GM23338 (cell line): ENCODE data around the gene CSNK1A1.

ENCODE experiments used
- CREB1 ChIP-seq: fragments of 250-450 bp; sonication (Bioruptor Pico); IDR thresholded peaks from 2 replicates; pipeline ENCODE4 v1.5.0; 2020; ENCODE audit warnings: low read depth, mild to moderate bottlenecking, moderate library complexity
- CTCF ChIP-seq, 2 experiments: fragments of 200-600 bp in 1 of 2; sonication (generic) in 1 of 2; conservative IDR thresholded peaks; 2 replicates each; pipeline versions ENCODE4 v1.5.1 to v1.6.1; 2016 to 2017; ENCODE audit warnings: antibody characterized with exemption in 2 of 2, low read depth in 2 of 2, mild to moderate bottlenecking in 2 of 2, moderate library complexity in 1 of 2
- EZH2 ChIP-seq: fragments of 200-600 bp; sonication (generic); IDR thresholded peaks from one replicate; pipeline ENCODE4 v1.8.0; 2017; ENCODE audit warnings: antibody characterized with exemption, mild to moderate bottlenecking, low read depth; ENCODE audit not compliant: unreplicated experiment
- EZH2phosphoT487 ChIP-seq: fragments of 200-600 bp; sonication (generic); IDR thresholded peaks from one replicate; pipeline ENCODE4 v1.8.1; 2018; ENCODE audit warnings: antibody characterized with exemption; ENCODE audit not compliant: unreplicated experiment
- JUNB ChIP-seq: IDR thresholded peaks from one replicate; pipeline ENCODE4 v1.6.1; 2016; ENCODE audit warnings: antibody characterized with exemption; ENCODE audit not compliant: unreplicated experiment
- NANOG ChIP-seq: IDR thresholded peaks from 2 replicates; pipeline ENCODE4 v1.6.1; 2016; ENCODE audit warnings: antibody characterized with exemption, borderline replicate concordance
- POLR2AphosphoS5 ChIP-seq: IDR thresholded peaks from 2 replicates; pipeline ENCODE4 v1.6.1; 2016; ENCODE audit warnings: antibody characterized with exemption, low read depth
- REST ChIP-seq: IDR thresholded peaks from one replicate; pipeline ENCODE4 v1.6.1; 2018; ENCODE audit warnings: antibody characterized with exemption; ENCODE audit not compliant: unreplicated experiment
- STAT1 ChIP-seq: IDR thresholded peaks from one replicate; pipeline ENCODE4 v1.6.1; 2016; ENCODE audit warnings: antibody characterized with exemption; ENCODE audit not compliant: unreplicated experiment
- ZNF114 ChIP-seq: fragments of 250-450 bp; sonication (Bioruptor Pico); IDR thresholded peaks from 2 replicates; pipeline ENCODE4 v1.5.0; 2020; ENCODE audit warnings: mild to moderate bottlenecking, moderate library complexity
- ZNF331 ChIP-seq: fragments of 250-450 bp; sonication (Bioruptor Pico); IDR thresholded peaks from 2 replicates; pipeline ENCODE4 v1.5.0; 2020; ENCODE audit warnings: low read depth, mild to moderate bottlenecking, moderate library complexity
- TF ChIP-seq, protein P1 (sequence below): fragments of 250-450 bp; sonication (Bioruptor Pico); IDR thresholded peaks from 2 replicates; pipeline ENCODE4 v1.5.0; 2020; ENCODE audit warnings: mild to moderate bottlenecking, moderate library complexity
- TF ChIP-seq, protein P2 (sequence below): IDR thresholded peaks from 2 replicates; pipeline ENCODE4 v1.6.1; 2016; ENCODE audit warnings: antibody characterized with exemption

DNA sequence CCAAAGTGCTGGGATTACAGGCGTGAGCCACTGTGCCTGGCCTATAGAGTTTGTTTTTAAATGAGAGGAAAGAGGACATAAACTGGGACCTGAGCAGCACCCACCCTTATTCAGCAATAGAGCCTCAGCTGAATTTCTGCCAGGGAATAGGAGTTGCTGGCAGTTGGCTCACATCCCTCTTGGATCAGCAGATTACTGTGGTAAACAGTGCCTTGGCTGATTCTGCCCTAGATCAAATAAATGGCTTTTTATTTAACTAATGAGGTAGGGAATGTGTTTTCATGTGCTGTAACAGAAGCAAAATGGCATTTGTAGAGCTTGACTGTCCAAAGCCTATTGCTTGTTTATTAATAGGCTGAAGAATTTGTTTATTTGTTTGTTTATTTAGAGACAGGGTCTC lies 32.2 kb upstream of the CSNK1A1 start:
- TF ChIP-seq EZH2phosphoT487: no peak
- no peak for TF ChIP-seq CTCF (conservative IDR thresholded peaks at IDR 0.05; ENCODE audit: low read depth in 2 of 2)
- no peak for TF ChIP-seq ZNF114
- TF ChIP-seq REST: no peak
- no peak for TF ChIP-seq POLR2AphosphoS5
- TF ChIP-seq CREB1: no peak
- no peak for TF ChIP-seq ZNF331
- TF ChIP-seq EZH2: no peak
- TF ChIP-seq, protein P1, sequence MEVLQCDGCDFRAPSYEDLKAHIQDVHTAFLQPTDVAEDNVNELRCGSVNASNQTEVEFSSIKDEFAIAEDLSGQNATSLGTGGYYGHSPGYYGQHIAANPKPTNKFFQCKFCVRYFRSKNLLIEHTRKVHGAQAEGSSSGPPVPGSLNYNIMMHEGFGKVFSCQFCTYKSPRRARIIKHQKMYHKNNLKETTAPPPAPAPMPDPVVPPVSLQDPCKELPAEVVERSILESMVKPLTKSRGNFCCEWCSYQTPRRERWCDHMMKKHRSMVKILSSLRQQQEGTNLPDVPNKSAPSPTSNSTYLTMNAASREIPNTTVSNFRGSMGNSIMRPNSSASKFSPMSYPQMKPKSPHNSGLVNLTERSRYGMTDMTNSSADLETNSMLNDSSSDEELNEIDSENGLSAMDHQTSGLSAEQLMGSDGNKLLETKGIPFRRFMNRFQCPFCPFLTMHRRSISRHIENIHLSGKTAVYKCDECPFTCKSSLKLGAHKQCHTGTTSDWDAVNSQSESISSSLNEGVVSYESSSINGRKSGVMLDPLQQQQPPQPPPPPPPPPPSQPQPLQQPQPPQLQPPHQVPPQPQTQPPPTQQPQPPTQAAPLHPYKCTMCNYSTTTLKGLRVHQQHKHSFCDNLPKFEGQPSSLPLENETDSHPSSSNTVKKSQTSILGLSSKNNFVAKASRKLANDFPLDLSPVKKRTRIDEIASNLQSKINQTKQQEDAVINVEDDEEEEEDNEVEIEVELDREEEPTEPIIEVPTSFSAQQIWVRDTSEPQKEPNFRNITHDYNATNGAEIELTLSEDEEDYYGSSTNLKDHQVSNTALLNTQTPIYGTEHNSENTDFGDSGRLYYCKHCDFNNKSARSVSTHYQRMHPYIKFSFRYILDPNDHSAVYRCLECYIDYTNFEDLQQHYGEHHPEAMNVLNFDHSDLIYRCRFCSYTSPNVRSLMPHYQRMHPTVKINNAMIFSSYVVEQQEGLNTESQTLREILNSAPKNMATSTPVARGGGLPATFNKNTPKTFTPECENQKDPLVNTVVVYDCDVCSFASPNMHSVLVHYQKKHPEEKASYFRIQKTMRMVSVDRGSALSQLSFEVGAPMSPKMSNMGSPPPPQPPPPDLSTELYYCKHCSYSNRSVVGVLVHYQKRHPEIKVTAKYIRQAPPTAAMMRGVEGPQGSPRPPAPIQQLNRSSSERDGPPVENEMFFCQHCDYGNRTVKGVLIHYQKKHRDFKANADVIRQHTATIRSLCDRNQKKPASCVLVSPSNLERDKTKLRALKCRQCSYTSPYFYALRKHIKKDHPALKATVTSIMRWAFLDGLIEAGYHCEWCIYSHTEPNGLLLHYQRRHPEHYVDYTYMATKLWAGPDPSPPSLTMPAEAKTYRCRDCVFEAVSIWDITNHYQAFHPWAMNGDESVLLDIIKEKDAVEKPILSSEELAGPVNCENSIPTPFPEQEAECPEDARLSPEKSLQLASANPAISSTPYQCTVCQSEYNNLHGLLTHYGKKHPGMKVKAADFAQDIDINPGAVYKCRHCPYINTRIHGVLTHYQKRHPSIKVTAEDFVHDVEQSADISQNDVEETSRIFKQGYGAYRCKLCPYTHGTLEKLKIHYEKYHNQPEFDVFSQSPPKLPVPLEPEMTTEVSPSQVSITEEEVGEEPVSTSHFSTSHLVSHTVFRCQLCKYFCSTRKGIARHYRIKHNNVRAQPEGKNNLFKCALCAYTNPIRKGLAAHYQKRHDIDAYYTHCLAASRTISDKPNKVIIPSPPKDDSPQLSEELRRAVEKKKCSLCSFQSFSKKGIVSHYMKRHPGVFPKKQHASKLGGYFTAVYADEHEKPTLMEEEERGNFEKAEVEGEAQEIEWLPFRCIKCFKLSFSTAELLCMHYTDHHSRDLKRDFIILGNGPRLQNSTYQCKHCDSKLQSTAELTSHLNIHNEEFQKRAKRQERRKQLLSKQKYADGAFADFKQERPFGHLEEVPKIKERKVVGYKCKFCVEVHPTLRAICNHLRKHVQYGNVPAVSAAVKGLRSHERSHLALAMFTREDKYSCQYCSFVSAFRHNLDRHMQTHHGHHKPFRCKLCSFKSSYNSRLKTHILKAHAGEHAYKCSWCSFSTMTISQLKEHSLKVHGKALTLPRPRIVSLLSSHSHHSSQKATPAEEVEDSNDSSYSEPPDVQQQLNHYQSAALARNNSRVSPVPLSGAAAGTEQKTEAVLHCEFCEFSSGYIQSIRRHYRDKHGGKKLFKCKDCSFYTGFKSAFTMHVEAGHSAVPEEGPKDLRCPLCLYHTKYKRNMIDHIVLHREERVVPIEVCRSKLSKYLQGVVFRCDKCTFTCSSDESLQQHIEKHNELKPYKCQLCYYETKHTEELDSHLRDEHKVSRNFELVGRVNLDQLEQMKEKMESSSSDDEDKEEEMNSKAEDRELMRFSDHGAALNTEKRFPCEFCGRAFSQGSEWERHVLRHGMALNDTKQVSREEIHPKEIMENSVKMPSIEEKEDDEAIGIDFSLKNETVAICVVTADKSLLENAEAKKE (CRISPR knock-in tag): no peak
- TF ChIP-seq, protein P2, sequence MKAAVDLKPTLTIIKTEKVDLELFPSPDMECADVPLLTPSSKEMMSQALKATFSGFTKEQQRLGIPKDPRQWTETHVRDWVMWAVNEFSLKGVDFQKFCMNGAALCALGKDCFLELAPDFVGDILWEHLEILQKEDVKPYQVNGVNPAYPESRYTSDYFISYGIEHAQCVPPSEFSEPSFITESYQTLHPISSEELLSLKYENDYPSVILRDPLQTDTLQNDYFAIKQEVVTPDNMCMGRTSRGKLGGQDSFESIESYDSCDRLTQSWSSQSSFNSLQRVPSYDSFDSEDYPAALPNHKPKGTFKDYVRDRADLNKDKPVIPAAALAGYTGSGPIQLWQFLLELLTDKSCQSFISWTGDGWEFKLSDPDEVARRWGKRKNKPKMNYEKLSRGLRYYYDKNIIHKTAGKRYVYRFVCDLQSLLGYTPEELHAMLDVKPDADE: no peak
- TF ChIP-seq JUNB: no peak
- TF ChIP-seq STAT1: no peak
- no peak for TF ChIP-seq NANOG
